ENCODE data around the gene SUGCT.

The SUGCT gene

GRCh38 chr7:40457776-40458480 is 323.1 kb downstream of the SUGCT start:
- H3K4me3 ChIP-seq (ENCODE audit: low read depth in 1 of 2, low read length in 2 of 2) = no peak overlapping the region
- no peaks in the 10 kb centered on the region for H3K36me3 ChIP-seq (ENCODE audit: insufficient read depth, low read length)
- DNase-seq (no peak), ATAC-seq (ENCODE audit: insufficient read depth, low read depth) (no peak)
- H2AFZ ChIP-seq (ENCODE audit: low read depth, low read length) = no peak overlapping the region
- H4K20me1 ChIP-seq (ENCODE audit: insufficient read depth, low read length) = no peaks in the 10 kb centered on the region
- H3K27me3 ChIP-seq (ENCODE audit: insufficient read depth, low read length, poor library complexity) = no peaks in the 10 kb centered on the region
- H3K4me1 ChIP-seq (ENCODE audit: insufficient read depth, low read length) = no peaks in the 10 kb centered on the region
- no peak overlapping the region for H3K27ac ChIP-seq (ENCODE audit: low read length)
- H3K9me3 ChIP-seq (ENCODE audit: insufficient read depth, low read length, severe bottlenecking) = peaks cover 3% of the 10 kb centered on the region
- H3K9ac ChIP-seq (ENCODE audit: low read depth, low read length) = no peak overlapping the region
- H3K4me2 ChIP-seq (ENCODE audit: insufficient read depth, low read length) = no peak overlapping the region
- no peaks in the 10 kb centered on the region for H3K79me2 ChIP-seq (ENCODE audit: insufficient read depth, low read length)
- TF ChIP-seq EZH2 (IDR thresholded peaks at IDR 0.05; ENCODE audit: borderline replicate concordance, low read depth, low read length, severe bottlenecking) (no peak), CTCF (IDR thresholded peaks at IDR 0.05; ENCODE audit: borderline replicate concordance, extremely low read depth, low read length, poor library complexity, severe bottlenecking) (no peak)

DNA sequence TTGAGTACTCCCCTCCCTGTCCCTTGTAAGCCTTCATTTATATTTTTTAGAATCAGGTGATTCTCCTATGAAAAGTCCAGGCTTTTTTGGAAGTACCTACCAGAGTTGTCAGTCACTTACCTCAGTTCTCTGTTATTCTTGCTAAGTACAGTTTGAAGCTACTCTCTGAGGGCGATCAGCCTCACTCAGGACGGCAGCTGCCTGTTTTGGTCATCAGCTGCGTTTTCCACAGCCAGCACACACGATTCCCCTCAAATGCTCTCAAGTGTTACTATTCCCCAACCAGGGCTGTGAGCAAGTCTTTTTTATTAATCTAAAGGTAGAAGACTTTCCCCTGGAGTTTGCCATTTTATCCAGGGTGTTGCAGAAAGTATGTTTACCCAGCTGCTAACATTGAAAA is 328.6 kb downstream of the SUGCT start:
- DNase-seq (no peak), ATAC-seq (ENCODE audit: insufficient read depth, low read depth) (no peak)
- no peaks in the 10 kb centered on the region for H3K9me3 ChIP-seq (ENCODE audit: insufficient read depth, low read length, severe bottlenecking)
- H3K4me2 ChIP-seq (ENCODE audit: insufficient read depth, low read length) = no peak overlapping the region
- H3K4me3 ChIP-seq (ENCODE audit: low read depth in 1 of 2, low read length in 2 of 2) = no peak overlapping the region
- no peaks in the 10 kb centered on the region for H3K79me2 ChIP-seq (ENCODE audit: insufficient read depth, low read length)
- no peaks in the 10 kb centered on the region for H3K4me1 ChIP-seq (ENCODE audit: insufficient read depth, low read length)
- H4K20me1 ChIP-seq (ENCODE audit: insufficient read depth, low read length) = no peaks in the 10 kb centered on the region
- no peak overlapping the region for H2AFZ ChIP-seq (ENCODE audit: low read depth, low read length)
- no peak for TF ChIP-seq CTCF (IDR thresholded peaks at IDR 0.05; ENCODE audit: borderline replicate concordance, extremely low read depth, low read length, poor library complexity, severe bottlenecking)
- TF ChIP-seq EZH2 (IDR thresholded peaks at IDR 0.05; ENCODE audit: borderline replicate concordance, low read depth, low read length, severe bottlenecking) = no peak
- no peak overlapping the region for H3K27ac ChIP-seq (ENCODE audit: low read length)
- no peak overlapping the region for H3K9ac ChIP-seq (ENCODE audit: low read depth, low read length)
- no peaks in the 10 kb centered on the region for H3K36me3 ChIP-seq (ENCODE audit: insufficient read depth, low read length)
- H3K27me3 ChIP-seq (ENCODE audit: insufficient read depth, low read length, poor library complexity) = no peaks in the 10 kb centered on the region

DNA sequence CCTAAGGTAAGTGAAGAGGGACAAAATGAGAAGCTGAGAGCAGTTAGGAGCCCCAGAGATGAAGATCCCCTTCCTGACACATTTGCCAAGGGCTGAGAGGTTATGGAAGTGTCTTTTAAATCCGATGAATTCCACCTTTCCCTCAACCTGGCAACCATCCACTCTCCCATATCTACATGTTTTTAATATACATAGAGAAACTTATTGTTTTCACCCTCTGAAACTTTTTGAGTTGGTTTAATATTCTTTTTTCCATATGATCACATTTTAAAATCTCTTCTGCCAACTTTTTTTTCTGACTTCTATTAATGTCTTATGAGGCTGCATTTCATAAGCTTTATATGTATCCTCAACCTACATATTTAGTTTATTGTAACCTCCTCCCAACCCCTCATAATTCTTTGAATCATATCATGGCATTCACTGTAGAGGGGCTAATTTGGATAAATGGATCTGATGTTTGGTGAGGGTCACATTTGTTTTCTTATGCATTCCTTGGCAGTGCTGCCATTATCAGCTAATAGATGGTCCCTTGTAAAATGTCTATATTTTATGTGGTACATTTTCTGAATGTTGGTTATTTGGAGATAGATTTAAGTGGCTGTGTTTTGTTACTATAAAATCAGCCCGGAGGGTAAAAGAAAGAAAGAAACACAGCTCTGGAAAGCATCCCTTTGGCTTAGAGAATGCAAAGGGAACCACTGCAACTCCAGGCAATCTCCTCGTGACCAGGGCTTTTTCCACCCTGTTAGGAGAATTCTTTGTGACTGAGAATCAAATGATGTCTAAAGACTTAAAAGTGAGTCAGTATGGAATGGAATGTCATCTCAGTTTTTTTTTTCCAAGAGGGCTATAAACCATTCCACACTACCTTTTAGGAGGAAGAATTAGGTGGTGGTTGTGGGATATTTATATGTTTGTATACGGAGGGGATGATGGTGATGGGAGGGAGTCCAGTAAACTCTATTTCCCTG is 334.4 kb downstream of the SUGCT start:
- no peaks in the 10 kb centered on the region for H3K27me3 ChIP-seq (ENCODE audit: insufficient read depth, low read length, poor library complexity)
- H3K4me1 ChIP-seq (ENCODE audit: insufficient read depth, low read length) = no peaks in the 10 kb centered on the region
- H3K27ac ChIP-seq (ENCODE audit: low read length) = no peak overlapping the region
- no peak for DNase-seq
- no peak overlapping the region for H3K9ac ChIP-seq (ENCODE audit: low read depth, low read length)
- no peak overlapping the region for H3K4me2 ChIP-seq (ENCODE audit: insufficient read depth, low read length)
- no peaks in the 10 kb centered on the region for H3K79me2 ChIP-seq (ENCODE audit: insufficient read depth, low read length)
- no peaks in the 10 kb centered on the region for H3K9me3 ChIP-seq (ENCODE audit: insufficient read depth, low read length, severe bottlenecking)
- no peak overlapping the region for H3K4me3 ChIP-seq (ENCODE audit: low read depth in 1 of 2, low read length in 2 of 2)
- H3K36me3 ChIP-seq (ENCODE audit: insufficient read depth, low read length) = no peaks in the 10 kb centered on the region
- H2AFZ ChIP-seq (ENCODE audit: low read depth, low read length) = no peak overlapping the region
- TF ChIP-seq EZH2 (IDR thresholded peaks at IDR 0.05; ENCODE audit: borderline replicate concordance, low read depth, low read length, severe bottlenecking) (no peak), CTCF (IDR thresholded peaks at IDR 0.05; ENCODE audit: borderline replicate concordance, extremely low read depth, low read length, poor library complexity, severe bottlenecking) (no peak)
- no peaks in the 10 kb centered on the region for H4K20me1 ChIP-seq (ENCODE audit: insufficient read depth, low read length)
- no peak for ATAC-seq (ENCODE audit: insufficient read depth, low read depth)

Measured in DND-41 (cell line).